Sciatic nerve (tissue), 2 donors: ENCODE results near the gene MOBP. TPM values are rescaled to one million over a fixed set of nuclear protein-coding genes. Genes with fewer than 3 reads are reported as not detected.

Source experiments
- ATAC-seq: fragments of 200-7000 bp; cut with Tn5 transposase; one replicate; pipeline ENCODE4 v1.9.1; 2020; ENCODE audit warnings: mild to moderate bottlenecking, moderate library complexity
- DNase-seq: peaks from one replicate; pipeline ENCODE4 v3.0.0-alpha.2; 2020; ENCODE audit warnings: low spot score
- intact Hi-C: fragments of 100-400 bp; cut with DNase I; formaldehyde crosslinking; loops from one replicate; pipeline ENCODE4 v1.14.2; 2022
- total RNA-seq: library from RNA; stranded (reverse); fragmentation: NEBNext Ultra II Directional; extraction: Animal tissue kit (Norgen Biotek cat#: 25700); gene quantifications from one replicate; pipeline ENCODE4 v1.2.1, GENCODE V29; 2021
- donor health status: DM: no; HTN: no; CAD: no.
- donor health status: DM: no; HTN: no; CAD: no.

The MOBP gene
- total RNA-seq, 1 donor from 2014 or later = 3.8 TPM

- DNase-seq = no peak
- intact Hi-C loops = no loop called here
- ATAC-seq = no peak
Observed at GRCh38 chr3:39478226-39478625, 10.7 kb downstream of the MOBP start.

- intact Hi-C loops = no loop called here
- DNase-seq (no peak), ATAC-seq (no peak)
Observed at GRCh38 chr3:39479701-39480414, 12.4 kb downstream of the MOBP start.

- intact Hi-C loops = no loop called here
- DNase-seq = no peak
- no peak for ATAC-seq
Observed at GRCh38 chr3:39485547-39485946, 18.1 kb downstream of the MOBP start.

- intact Hi-C loops = no loop called here
- DNase-seq = no peak
- ATAC-seq = no peak
Observed at GRCh38 chr3:39491014-39491413, 23.5 kb downstream of the MOBP start.

GRCh38 chr3:39491733-39492350 lies 24.4 kb downstream of the MOBP start:
- intact Hi-C loops = no loop called here
- no peak for ATAC-seq
- no peak for DNase-seq

GRCh38 chr3:39494781-39495180 lies 27.3 kb downstream of the MOBP start:
- ATAC-seq = no peak
- intact Hi-C loops = loop anchor here (5.0 kb wide), 1 partner anchor 47 kb away; no protein-coding TSS in a partner anchor
- no peak for DNase-seq

GRCh38 chr3:39497753-39498152 lies 30.3 kb downstream of the MOBP start:
- intact Hi-C loops = loop anchor here (5.0 kb wide), 1 partner anchor 50 kb away; no protein-coding TSS in a partner anchor
- no peak for DNase-seq
- ATAC-seq = no peak

- DNase-seq = no peak
- ATAC-seq = no peak
Observed at GRCh38 chr3:39499651-39500273, 32.3 kb downstream of the MOBP start.

GRCh38 chr3:39501059-39501458 lies 33.6 kb downstream of the MOBP start:
- DNase-seq = no peak
- intact Hi-C loops = no loop called here
- ATAC-seq = no peak

More at GRCh38 chr3:39499651-39500273, 32.3 kb downstream of the MOBP start:
- intact Hi-C loops = loop anchor here (5.0 kb wide), 1 partner anchor 52 kb away; no protein-coding TSS in a partner anchor

- DNase-seq = no peak
- ATAC-seq = no peak
- intact Hi-C loops = no loop called here
Observed at GRCh38 chr3:39501968-39502837, 34.7 kb downstream of the MOBP start.

- no peak for DNase-seq
- ATAC-seq = no peak
- intact Hi-C loops = no loop called here
Observed at GRCh38 chr3:39502838-39503145, 35.3 kb downstream of the MOBP start.

GRCh38 chr3:39505866-39506742 lies 38.6 kb downstream of the MOBP start:
- ATAC-seq = no peak

GRCh38 chr3:39506863-39507262 lies 39.4 kb downstream of the MOBP start:
- DNase-seq (no peak), ATAC-seq (no peak)
- intact Hi-C loops = no loop called here

More at GRCh38 chr3:39505866-39506742, 38.6 kb downstream of the MOBP start:
- intact Hi-C loops = no loop called here
- DNase-seq = no peak

GRCh38 chr3:39513791-39514369 lies 46.4 kb downstream of the MOBP start:
- intact Hi-C loops = no loop called here
- DNase-seq (no peak), ATAC-seq (no peak)

- no peak for DNase-seq
- no peak for ATAC-seq
- intact Hi-C loops = no loop called here
Observed at GRCh38 chr3:39515681-39516441, 48.4 kb downstream of the MOBP start.

- no peak for DNase-seq
- intact Hi-C loops = no loop called here
- no peak for ATAC-seq
Observed at GRCh38 chr3:39519103-39519502, 51.6 kb downstream of the MOBP start.

- DNase-seq = no peak
- intact Hi-C loops = no loop called here
- ATAC-seq = no peak
Observed at GRCh38 chr3:39519554-39520288, 52.2 kb downstream of the MOBP start.
